ENCODE measurements around the gene RBCK1.

RBCK1 gene

DNA sequence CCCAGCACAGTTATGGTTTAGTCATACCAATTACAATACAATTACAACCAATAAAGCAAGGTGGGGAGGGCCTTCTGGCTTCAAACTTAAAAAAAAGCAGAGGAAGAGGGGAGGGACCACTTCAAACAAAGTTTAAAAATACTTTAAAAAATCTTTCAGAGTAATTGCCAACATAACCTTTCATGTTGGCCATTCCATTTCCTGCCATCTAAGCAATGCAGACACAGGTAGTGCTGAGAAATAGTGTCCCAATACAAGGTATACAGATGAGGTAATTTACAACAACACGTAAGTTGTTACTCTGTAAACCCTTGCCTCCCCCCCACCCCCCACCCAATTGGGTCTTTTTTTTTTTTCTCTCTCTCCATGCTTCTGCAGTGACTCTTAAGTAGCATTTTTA, 73.1 kb downstream of the RBCK1 start:
- H3K27ac ChIP-seq, result no peak overlapping the region
- TF ChIP-seq ZFX (IDR thresholded peaks at IDR 0.05), result no peak
- TF ChIP-seq, protein P1, sequence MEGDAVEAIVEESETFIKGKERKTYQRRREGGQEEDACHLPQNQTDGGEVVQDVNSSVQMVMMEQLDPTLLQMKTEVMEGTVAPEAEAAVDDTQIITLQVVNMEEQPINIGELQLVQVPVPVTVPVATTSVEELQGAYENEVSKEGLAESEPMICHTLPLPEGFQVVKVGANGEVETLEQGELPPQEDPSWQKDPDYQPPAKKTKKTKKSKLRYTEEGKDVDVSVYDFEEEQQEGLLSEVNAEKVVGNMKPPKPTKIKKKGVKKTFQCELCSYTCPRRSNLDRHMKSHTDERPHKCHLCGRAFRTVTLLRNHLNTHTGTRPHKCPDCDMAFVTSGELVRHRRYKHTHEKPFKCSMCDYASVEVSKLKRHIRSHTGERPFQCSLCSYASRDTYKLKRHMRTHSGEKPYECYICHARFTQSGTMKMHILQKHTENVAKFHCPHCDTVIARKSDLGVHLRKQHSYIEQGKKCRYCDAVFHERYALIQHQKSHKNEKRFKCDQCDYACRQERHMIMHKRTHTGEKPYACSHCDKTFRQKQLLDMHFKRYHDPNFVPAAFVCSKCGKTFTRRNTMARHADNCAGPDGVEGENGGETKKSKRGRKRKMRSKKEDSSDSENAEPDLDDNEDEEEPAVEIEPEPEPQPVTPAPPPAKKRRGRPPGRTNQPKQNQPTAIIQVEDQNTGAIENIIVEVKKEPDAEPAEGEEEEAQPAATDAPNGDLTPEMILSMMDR (conservative IDR thresholded peaks at IDR 0.05), result no peak
